ENCODE results near the gene INCA1.

Gene INCA1

GRCh38 chr17:4969551-4970173 is 27.7 kb downstream of the INCA1 start:
- no peak for DNase-seq

- no peak for DNase-seq
Measured at GRCh38 chr17:4969047-4969550, 28.2 kb downstream of the INCA1 start.

GRCh38 chr17:4968486-4969046 is 28.8 kb downstream of the INCA1 start:
- no peak for DNase-seq

GRCh38 chr17:4967539-4968485 is 29.5 kb downstream of the INCA1 start, which contains the start of gene SPAG7:
Gene SPAG7, minus strand, starts transcription at chr17:4967817. Its CDS starts 13 bp downstream, at chr17:4967804.
- DNase-seq: peak; percentile 91

- peak; percentile 97 for DNase-seq
Measured at GRCh38 chr17:4966844-4967538, 30.3 kb downstream of the INCA1 start.

GRCh38 chr17:4965311-4965986 is 31.9 kb downstream of the INCA1 start:
- DNase-seq: no peak

GRCh38 chr17:4960279-4960922 is 36.9 kb downstream of the INCA1 start:
- no peak for DNase-seq

- no peak for DNase-seq
Measured at GRCh38 chr17:4959261-4959965, 37.9 kb downstream of the INCA1 start.

GRCh38 chr17:4958102-4958501 is 39.2 kb downstream of the INCA1 start:
- DNase-seq: no peak

- DNase-seq: no peak
Measured at GRCh38 chr17:4956493-4957061, 40.7 kb downstream of the INCA1 start.

- DNase-seq: no peak
Measured at GRCh38 chr17:4955091-4955490, 42.2 kb downstream of the INCA1 start.

- no peak for DNase-seq
Measured at GRCh38 chr17:4953451-4953961, 43.8 kb downstream of the INCA1 start.

- no peak for DNase-seq
Measured at GRCh38 chr17:4951486-4951885, 45.8 kb downstream of the INCA1 start.

GRCh38 chr17:4950746-4951204 is 46.5 kb downstream of the INCA1 start, which contains the start of gene ENO3:
Gene ENO3, plus strand, starts transcription at chr17:4951119. Its CDS starts 711 bp downstream, at chr17:4951830.
- DNase-seq: no peak

- peak; percentile 8 for DNase-seq
Measured at GRCh38 chr17:4950075-4950745, 47.1 kb downstream of the INCA1 start.

GRCh38 chr17:4949321-4950074 is 47.8 kb downstream of the INCA1 start:
- DNase-seq: peak; percentile 33

GRCh38 chr17:4948931-4949320 is 48.4 kb downstream of the INCA1 start:
- DNase-seq: peak; percentile 77

- peak; percentile 85 for DNase-seq
Measured at GRCh38 chr17:4948166-4948930, 49.0 kb downstream of the INCA1 start, which contains the start of gene PFN1. Gene PFN1, minus strand, starts transcription at chr17:4948530. Its CDS starts 136 bp downstream, at chr17:4948394.

Measured in NCI-H1436 (cell line).